GM18511 (cell line): ENCODE data around the gene CD300LB.
"Not testable (repeated sequence)": the region's sequence is repeated elsewhere in the genome, so short reads cannot be mapped to it uniquely, and the experiment has no call there.

Source experiments
- ATAC-seq: cut with Tn5 transposase; IDR thresholded peaks from one replicate; pipeline ENCODE4 v1.9.1; 2021; ENCODE audit warnings: mild to moderate bottlenecking, moderate library complexity; ENCODE audit not compliant: unreplicated experiment

CD300LB gene

GRCh38 chr17:74502861-74503260, 28.4 kb downstream of the CD300LB start:
- ATAC-seq: no peak

- ATAC-seq: no peak
These were observed 31.3 kb downstream of the CD300LB start for GRCh38 chr17:74499992-74500391.

- ATAC-seq: no peak
These were observed 33.8 kb downstream of the CD300LB start for GRCh38 chr17:74497471-74497870.

GRCh38 chr17:74493331-74493833, 37.9 kb downstream of the CD300LB start:
- ATAC-seq: no peak

GRCh38 chr17:74491626-74492025, 39.6 kb downstream of the CD300LB start:
- no peak for ATAC-seq

GRCh38 chr17:74490716-74491115, 40.6 kb downstream of the CD300LB start:
- no peak for ATAC-seq

GRCh38 chr17:74488276-74488675, 43.0 kb downstream of the CD300LB start:
- ATAC-seq: not testable (repeated sequence)

GRCh38 chr17:74485841-74486240, 45.4 kb downstream of the CD300LB start:
- ATAC-seq: no peak

GRCh38 chr17:74485022-74485743, 46.1 kb downstream of the CD300LB start:
- ATAC-seq: no peak

- ATAC-seq: no peak
These were observed 47.2 kb downstream of the CD300LB start for GRCh38 chr17:74484066-74484465.

- no peak for ATAC-seq
These were observed 49.7 kb downstream of the CD300LB start for GRCh38 chr17:74481621-74482020.

GRCh38 chr17:74480290-74480689, 51.0 kb downstream of the CD300LB start:
- ATAC-seq: no peak

GRCh38 chr17:74478420-74479100, 52.7 kb downstream of the CD300LB start:
- ATAC-seq: no peak

GRCh38 chr17:74477411-74477810, 53.9 kb downstream of the CD300LB start:
- no peak for ATAC-seq

GRCh38 chr17:74475189-74475588, 56.1 kb downstream of the CD300LB start:
- no peak for ATAC-seq

- ATAC-seq: no peak
These were observed 57.1 kb downstream of the CD300LB start for GRCh38 chr17:74474043-74474792.

- no peak for ATAC-seq
These were observed 58.0 kb downstream of the CD300LB start for GRCh38 chr17:74473294-74473693.

GRCh38 chr17:74472890-74473289, 58.4 kb downstream of the CD300LB start:
- no peak for ATAC-seq

- ATAC-seq: no peak
These were observed 59.9 kb downstream of the CD300LB start for GRCh38 chr17:74471341-74471740.
